A673 (cell line): ENCODE results near the gene BICD1.

Experiments
- EZH2 ChIP-seq: fragments of 200-600 bp; sonication (generic); IDR thresholded peaks from 2 replicates; pipeline ENCODE4 v1.6.1; 2017; ENCODE audit warnings: borderline replicate concordance, low read depth, mild to moderate bottlenecking, mixed read lengths, antibody characterized with exemption, low read length; ENCODE audit not compliant: poor library complexity, severe bottlenecking
- TF ChIP-seq, protein P1 (sequence below): fragments of 300-800, 200-600 bp; sonication (generic); conservative IDR thresholded peaks from 2 replicates; pipeline ENCODE4 v1.5.1; 2017; ENCODE audit warnings: low read depth, mild to moderate bottlenecking, antibody characterized with exemption, low read length, moderate library complexity, mixed read lengths

GRCh38 chr12:32413412-32413811, 306.8 kb downstream of the BICD1 start:
- TF ChIP-seq, protein P1, sequence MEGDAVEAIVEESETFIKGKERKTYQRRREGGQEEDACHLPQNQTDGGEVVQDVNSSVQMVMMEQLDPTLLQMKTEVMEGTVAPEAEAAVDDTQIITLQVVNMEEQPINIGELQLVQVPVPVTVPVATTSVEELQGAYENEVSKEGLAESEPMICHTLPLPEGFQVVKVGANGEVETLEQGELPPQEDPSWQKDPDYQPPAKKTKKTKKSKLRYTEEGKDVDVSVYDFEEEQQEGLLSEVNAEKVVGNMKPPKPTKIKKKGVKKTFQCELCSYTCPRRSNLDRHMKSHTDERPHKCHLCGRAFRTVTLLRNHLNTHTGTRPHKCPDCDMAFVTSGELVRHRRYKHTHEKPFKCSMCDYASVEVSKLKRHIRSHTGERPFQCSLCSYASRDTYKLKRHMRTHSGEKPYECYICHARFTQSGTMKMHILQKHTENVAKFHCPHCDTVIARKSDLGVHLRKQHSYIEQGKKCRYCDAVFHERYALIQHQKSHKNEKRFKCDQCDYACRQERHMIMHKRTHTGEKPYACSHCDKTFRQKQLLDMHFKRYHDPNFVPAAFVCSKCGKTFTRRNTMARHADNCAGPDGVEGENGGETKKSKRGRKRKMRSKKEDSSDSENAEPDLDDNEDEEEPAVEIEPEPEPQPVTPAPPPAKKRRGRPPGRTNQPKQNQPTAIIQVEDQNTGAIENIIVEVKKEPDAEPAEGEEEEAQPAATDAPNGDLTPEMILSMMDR = no peak
- TF ChIP-seq EZH2 = no peak
